ENCODE measurements around the gene AGTRAP. TPM values are rescaled to one million over a fixed set of nuclear protein-coding genes. Genes with fewer than 3 reads are reported as not detected.

Gene AGTRAP
- total and polyA plus RNA-seq, 2 experiments from 2014 or later, result 58.6 to 94.0 TPM

DNA sequence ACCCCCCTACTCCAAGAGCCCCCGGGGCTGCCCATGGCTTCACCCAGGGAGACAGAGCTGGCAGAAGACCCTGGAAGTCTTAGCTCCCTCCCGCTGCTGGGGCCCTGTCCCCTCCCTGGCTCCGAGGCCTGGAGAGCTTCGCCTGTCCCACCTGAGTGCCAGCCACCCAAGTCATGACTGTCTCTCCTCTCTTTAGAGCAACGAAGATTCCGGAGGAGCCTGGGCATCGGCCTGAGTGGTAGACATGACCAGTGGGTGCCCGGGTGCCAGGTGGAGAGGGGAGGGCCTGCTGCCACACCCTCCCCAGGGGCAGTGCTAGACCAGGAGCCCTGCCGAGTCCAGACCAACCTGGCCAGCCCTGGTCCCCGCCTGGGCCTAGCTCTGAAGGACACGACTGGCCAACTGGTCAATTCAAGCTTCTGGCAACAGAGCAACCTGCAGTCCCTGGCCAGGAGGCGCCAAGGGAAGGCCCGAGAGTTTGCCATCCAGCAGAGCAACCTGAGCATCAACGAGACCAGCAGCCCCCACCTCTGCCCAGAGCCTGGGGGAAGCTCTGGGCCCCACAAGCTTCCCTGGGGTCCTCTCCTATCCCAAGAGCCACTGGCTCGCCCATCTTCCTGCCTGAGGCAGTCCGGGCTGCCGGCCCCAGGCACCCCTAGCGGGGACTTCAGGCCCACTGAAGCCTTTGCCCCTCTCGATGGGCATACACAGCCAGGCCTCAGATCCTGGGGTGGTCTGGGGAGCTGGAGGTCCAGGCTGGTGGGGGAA lies 29.9 kb downstream of the AGTRAP start:
- Histone ChIP-seq H3K9me3 (ENCODE audit: low read depth) (no peaks in the 10 kb centered on the region), H3K27ac (no peak overlapping the region), H3K4me1 (ENCODE audit: low read depth) (no peaks in the 10 kb centered on the region), H3K36me3 (no peaks in the 10 kb centered on the region), H3K27me3 (peaks cover 18% of the 10 kb centered on the region), H3K4me3 (no peak overlapping the region)
- DNase-seq (ENCODE audit: low read depth in 1 of 2, low spot score in 1 of 2), result no peak
- TF ChIP-seq, protein P1, sequence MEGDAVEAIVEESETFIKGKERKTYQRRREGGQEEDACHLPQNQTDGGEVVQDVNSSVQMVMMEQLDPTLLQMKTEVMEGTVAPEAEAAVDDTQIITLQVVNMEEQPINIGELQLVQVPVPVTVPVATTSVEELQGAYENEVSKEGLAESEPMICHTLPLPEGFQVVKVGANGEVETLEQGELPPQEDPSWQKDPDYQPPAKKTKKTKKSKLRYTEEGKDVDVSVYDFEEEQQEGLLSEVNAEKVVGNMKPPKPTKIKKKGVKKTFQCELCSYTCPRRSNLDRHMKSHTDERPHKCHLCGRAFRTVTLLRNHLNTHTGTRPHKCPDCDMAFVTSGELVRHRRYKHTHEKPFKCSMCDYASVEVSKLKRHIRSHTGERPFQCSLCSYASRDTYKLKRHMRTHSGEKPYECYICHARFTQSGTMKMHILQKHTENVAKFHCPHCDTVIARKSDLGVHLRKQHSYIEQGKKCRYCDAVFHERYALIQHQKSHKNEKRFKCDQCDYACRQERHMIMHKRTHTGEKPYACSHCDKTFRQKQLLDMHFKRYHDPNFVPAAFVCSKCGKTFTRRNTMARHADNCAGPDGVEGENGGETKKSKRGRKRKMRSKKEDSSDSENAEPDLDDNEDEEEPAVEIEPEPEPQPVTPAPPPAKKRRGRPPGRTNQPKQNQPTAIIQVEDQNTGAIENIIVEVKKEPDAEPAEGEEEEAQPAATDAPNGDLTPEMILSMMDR (IDR thresholded peaks at IDR 0.05; ENCODE audit: low read depth, low read length), result no peak

DNA sequence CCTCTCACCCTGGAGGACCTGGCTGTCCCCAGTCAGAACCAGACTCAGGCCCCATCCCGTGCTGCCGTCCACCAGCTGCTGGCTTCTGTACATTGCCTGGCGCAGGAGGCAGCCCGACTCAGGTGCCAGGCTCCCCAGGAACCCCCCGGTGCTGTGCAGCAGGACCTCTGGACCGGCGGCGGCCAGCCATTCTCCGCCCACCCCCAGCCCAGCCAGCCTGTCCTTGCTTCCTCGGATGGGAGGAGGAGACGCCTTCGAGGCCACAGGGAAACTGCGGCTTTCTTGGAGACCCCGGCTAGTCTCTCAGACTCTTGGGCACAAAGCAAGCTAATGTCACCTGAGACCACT lies 30.5 kb downstream of the AGTRAP start:
- H3K4me3 ChIP-seq, result no peak overlapping the region
- no peaks in the 10 kb centered on the region for H3K4me1 ChIP-seq (ENCODE audit: low read depth)
- DNase-seq (ENCODE audit: low read depth in 1 of 2, low spot score in 1 of 2), result no peak
- no peaks in the 10 kb centered on the region for H3K9me3 ChIP-seq (ENCODE audit: low read depth)
- peaks cover 12% of the 10 kb centered on the region for H3K27me3 ChIP-seq
- TF ChIP-seq, protein P1 (IDR thresholded peaks at IDR 0.05; ENCODE audit: low read depth, low read length), result no peak
- H3K36me3 ChIP-seq, result no peaks in the 10 kb centered on the region
- no peak overlapping the region for H3K27ac ChIP-seq

DNA sequence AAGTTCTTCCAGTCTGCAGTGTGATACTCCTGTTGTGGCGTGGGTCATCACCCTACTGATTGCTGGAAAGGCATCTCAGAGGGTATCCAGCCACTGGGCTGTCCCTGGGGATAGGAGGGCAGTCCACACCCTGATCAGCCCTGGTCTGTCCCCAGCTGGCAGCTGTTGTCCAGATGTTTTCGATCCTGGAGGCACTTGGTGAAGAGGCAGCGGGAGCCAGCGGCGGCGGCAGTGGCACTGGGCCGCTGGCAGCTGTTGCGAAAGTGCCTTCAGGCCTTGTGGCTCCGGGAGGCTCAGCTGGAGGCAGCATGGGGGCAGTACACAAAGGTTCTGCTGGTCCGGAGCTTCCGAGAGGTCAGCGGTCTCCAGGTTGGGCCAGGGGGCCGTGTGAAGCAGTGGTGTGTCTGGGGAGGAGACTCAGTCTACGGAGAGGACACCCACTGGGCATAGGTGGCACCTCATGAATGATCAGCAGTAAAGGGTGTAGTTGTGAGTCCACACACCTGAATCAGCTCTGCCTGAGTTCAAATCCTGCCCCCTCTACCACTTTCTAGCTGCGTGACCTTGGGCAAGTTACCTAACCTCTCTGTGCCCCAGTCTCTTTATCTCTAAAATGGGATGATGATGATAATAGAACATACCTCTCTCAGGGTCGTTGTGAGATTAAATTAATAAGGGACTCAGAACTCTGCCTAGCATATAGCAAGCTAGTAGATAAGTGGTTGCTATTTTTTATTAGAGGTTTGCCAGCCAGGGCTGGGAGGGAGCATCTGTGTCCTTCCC lies 32.2 kb downstream of the AGTRAP start:
- no peak overlapping the region for H3K27ac ChIP-seq
- TF ChIP-seq, protein P1 (IDR thresholded peaks at IDR 0.05; ENCODE audit: low read depth, low read length), result no peak
- no peak overlapping the region for H3K4me3 ChIP-seq
- no peaks in the 10 kb centered on the region for H3K27me3 ChIP-seq
- no peaks in the 10 kb centered on the region for H3K4me1 ChIP-seq (ENCODE audit: low read depth)
- H3K9me3 ChIP-seq (ENCODE audit: low read depth), result no peaks in the 10 kb centered on the region
- DNase-seq (ENCODE audit: low read depth in 1 of 2, low spot score in 1 of 2), result no peak
- no peaks in the 10 kb centered on the region for H3K36me3 ChIP-seq

DNA sequence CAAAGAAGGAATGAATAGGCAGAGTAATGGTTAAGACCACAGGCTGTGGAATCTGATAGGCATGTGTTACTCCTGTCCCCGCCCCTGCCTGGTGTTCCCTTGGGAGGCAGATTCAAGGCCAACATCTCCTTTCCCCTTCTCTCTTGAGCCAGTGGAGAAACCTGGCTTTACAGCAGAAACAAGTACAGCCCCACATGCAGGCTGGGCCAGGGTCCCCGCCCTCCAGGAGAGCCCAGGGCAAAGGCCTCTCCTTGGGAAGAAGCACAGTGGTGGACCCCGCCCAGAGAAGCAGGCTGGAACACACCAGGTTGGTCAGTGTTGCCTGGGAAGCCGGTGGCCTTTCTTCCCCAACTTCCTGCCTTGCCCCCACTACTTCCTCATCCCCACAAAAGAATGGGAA lies 32.9 kb downstream of the AGTRAP start:
- Histone ChIP-seq H3K4me3 (no peak overlapping the region), H3K4me1 (ENCODE audit: low read depth) (no peaks in the 10 kb centered on the region), H3K27ac (no peak overlapping the region), H3K9me3 (ENCODE audit: low read depth) (no peaks in the 10 kb centered on the region), H3K27me3 (no peaks in the 10 kb centered on the region), H3K36me3 (no peaks in the 10 kb centered on the region)
- TF ChIP-seq, protein P1 (IDR thresholded peaks at IDR 0.05; ENCODE audit: low read depth, low read length), result no peak
- no peak for DNase-seq (ENCODE audit: low read depth in 1 of 2, low spot score in 1 of 2)

DNA sequence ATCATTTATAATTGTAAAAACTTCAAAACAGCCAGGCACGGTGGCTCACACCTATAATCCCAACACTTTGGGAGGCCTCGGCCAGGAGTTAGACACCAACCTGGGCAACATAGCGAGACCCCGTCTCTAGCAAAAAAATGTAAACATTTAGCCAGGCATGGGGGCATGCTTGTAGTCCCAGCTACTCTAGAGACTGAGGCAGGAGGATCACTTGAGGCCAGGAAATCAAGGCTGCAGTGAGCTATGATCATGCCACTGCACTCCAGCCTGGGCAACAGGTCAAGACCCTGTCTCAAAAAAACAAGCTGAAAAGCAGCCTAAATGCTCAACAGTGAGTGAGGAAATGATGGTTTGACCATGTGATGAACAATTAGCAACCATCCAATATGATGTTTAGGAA lies 33.3 kb downstream of the AGTRAP start:
- no peaks in the 10 kb centered on the region for H3K9me3 ChIP-seq (ENCODE audit: low read depth)
- H3K4me3 ChIP-seq, result no peak overlapping the region
- H3K4me1 ChIP-seq (ENCODE audit: low read depth), result no peaks in the 10 kb centered on the region
- no peaks in the 10 kb centered on the region for H3K36me3 ChIP-seq
- H3K27ac ChIP-seq, result no peak overlapping the region
- DNase-seq (ENCODE audit: low read depth in 1 of 2, low spot score in 1 of 2), result no peak
- H3K27me3 ChIP-seq, result no peaks in the 10 kb centered on the region
- TF ChIP-seq, protein P1 (IDR thresholded peaks at IDR 0.05; ENCODE audit: low read depth, low read length), result no peak
